Endothelial cell (in vitro differentiated cells): ENCODE results near the gene SPPL3. TPM values are rescaled to one million over a fixed set of nuclear protein-coding genes. Genes with fewer than 3 reads are reported as not detected.

ENCODE experiments used
- DNase-seq: peaks from one replicate; pipeline ENCODE4 v3.0.0; 2021; ENCODE audit warnings: low spot score
- H3K27ac Mint-ChIP-seq: one replicate; pipeline ENCODE4 v1.8.0; 2021; ENCODE audit warnings: mixed read lengths, inconsistent platforms; ENCODE audit not compliant: unreplicated experiment
- H3K27me3 Mint-ChIP-seq: one replicate; pipeline ENCODE4 v1.8.0; 2021; ENCODE audit warnings: mild to moderate bottlenecking, moderate library complexity, mixed read lengths, inconsistent platforms; ENCODE audit not compliant: unreplicated experiment
- H3K36me3 Mint-ChIP-seq: one replicate; pipeline ENCODE4 v1.8.0; 2021; ENCODE audit warnings: mild to moderate bottlenecking, low read depth, mixed read lengths, inconsistent platforms; ENCODE audit not compliant: unreplicated experiment
- H3K4me1 Mint-ChIP-seq: one replicate; pipeline ENCODE4 v1.8.0; 2021; ENCODE audit warnings: mild to moderate bottlenecking, mixed read lengths, inconsistent platforms; ENCODE audit not compliant: unreplicated experiment
- H3K4me3 Mint-ChIP-seq: one replicate; pipeline ENCODE4 v1.8.0; 2021; ENCODE audit warnings: mild to moderate bottlenecking, mixed read lengths, inconsistent platforms; ENCODE audit not compliant: unreplicated experiment
- H3K9me3 Mint-ChIP-seq: one replicate; pipeline ENCODE4 v1.8.0; 2021; ENCODE audit warnings: mixed read lengths, inconsistent platforms; ENCODE audit not compliant: unreplicated experiment
- CTCF ChIP-seq: fragments of 200-600 bp; sonication (generic); IDR thresholded peaks from one replicate; pipeline ENCODE4 v1.5.0; 2021; ENCODE audit warnings: antibody characterized with exemption; ENCODE audit not compliant: unreplicated experiment
- total RNA-seq: library from RNA; stranded (reverse); fragmentation: NEBNext Ultra II Directional; extraction: Animal tissue kit (Norgen Biotek cat#: 25700); gene quantifications from one replicate; pipeline ENCODE4 v1.2.1, GENCODE V29; 2021; ENCODE audit not compliant: unreplicated experiment

Gene SPPL3
- total RNA-seq, 1 donor from 2014 or later, result 55.4 TPM

- no peak overlapping the region for H3K4me3 Mint-ChIP-seq
- no peaks in the 10 kb centered on the region for H3K9me3 Mint-ChIP-seq
- no peak for TF ChIP-seq CTCF
- H3K4me1 Mint-ChIP-seq, result peaks cover 5% of the 10 kb centered on the region
- DNase-seq, result no peak
- H3K27ac Mint-ChIP-seq, result no peak overlapping the region
- no peaks in the 10 kb centered on the region for H3K27me3 Mint-ChIP-seq
- no peaks in the 10 kb centered on the region for H3K36me3 Mint-ChIP-seq
These were observed 8.6 kb downstream of the SPPL3 start for GRCh38 chr12:120895532-120895931.

- Mint-ChIP-seq H3K27me3 (no peaks in the 10 kb centered on the region), H3K4me1 (peaks cover 5% of the 10 kb centered on the region), H3K27ac (no peak overlapping the region), H3K4me3 (no peak overlapping the region), H3K9me3 (no peaks in the 10 kb centered on the region), H3K36me3 (no peaks in the 10 kb centered on the region)
- no peak for TF ChIP-seq CTCF
- DNase-seq, result no peak
These were observed 11.9 kb downstream of the SPPL3 start for GRCh38 chr12:120892265-120892664.

GRCh38 chr12:120890963-120891362 is 13.2 kb downstream of the SPPL3 start:
- no peak for DNase-seq
- Mint-ChIP-seq H3K9me3 (no peaks in the 10 kb centered on the region), H3K4me3 (no peak overlapping the region), H3K27me3 (no peaks in the 10 kb centered on the region), H3K36me3 (no peaks in the 10 kb centered on the region), H3K4me1 (peaks cover 5% of the 10 kb centered on the region), H3K27ac (no peak overlapping the region)
- TF ChIP-seq CTCF, result no peak

GRCh38 chr12:120887253-120888043 is 16.7 kb downstream of the SPPL3 start:
- H3K27ac Mint-ChIP-seq, result no peak overlapping the region
- no peaks in the 10 kb centered on the region for H3K4me1 Mint-ChIP-seq
- no peak for TF ChIP-seq CTCF
- H3K9me3 Mint-ChIP-seq, result no peaks in the 10 kb centered on the region
- DNase-seq, result no peak
- no peaks in the 10 kb centered on the region for H3K36me3 Mint-ChIP-seq
- no peaks in the 10 kb centered on the region for H3K27me3 Mint-ChIP-seq
- no peak overlapping the region for H3K4me3 Mint-ChIP-seq

- H3K36me3 Mint-ChIP-seq, result no peaks in the 10 kb centered on the region
- H3K4me1 Mint-ChIP-seq, result no peaks in the 10 kb centered on the region
- DNase-seq, result no peak
- no peak overlapping the region for H3K4me3 Mint-ChIP-seq
- H3K27ac Mint-ChIP-seq, result no peak overlapping the region
- no peak for TF ChIP-seq CTCF
- H3K9me3 Mint-ChIP-seq, result no peaks in the 10 kb centered on the region
- no peaks in the 10 kb centered on the region for H3K27me3 Mint-ChIP-seq
These were observed 17.7 kb downstream of the SPPL3 start for GRCh38 chr12:120886199-120887018.
